Stimulated activated CD4-positive, alpha-beta T cell treated with anti-CD3 and anti-CD28 coated beads, Interleukin-1b, Interleukin-23, amount 100 ng/mL, for 48 hours (primary cell): ENCODE data around the gene TCF7L2.
A peak's percentile ranks its signal among the peaks of the same experiment; 100 is the strongest.

Experiments
- DNase-seq: peaks from one replicate; pipeline ENCODE4 v3.0.0-alpha.2; 2020

TCF7L2 gene

GRCh38 chr10:113000876-113001598 lies 51.0 kb downstream of the TCF7L2 start:
- DNase-seq, result no peak

GRCh38 chr10:113001599-113002448 lies 51.8 kb downstream of the TCF7L2 start:
- DNase-seq, result no peak

- DNase-seq, result no peak
These were observed 52.4 kb downstream of the TCF7L2 start for GRCh38 chr10:113002449-113002777.

DNA sequence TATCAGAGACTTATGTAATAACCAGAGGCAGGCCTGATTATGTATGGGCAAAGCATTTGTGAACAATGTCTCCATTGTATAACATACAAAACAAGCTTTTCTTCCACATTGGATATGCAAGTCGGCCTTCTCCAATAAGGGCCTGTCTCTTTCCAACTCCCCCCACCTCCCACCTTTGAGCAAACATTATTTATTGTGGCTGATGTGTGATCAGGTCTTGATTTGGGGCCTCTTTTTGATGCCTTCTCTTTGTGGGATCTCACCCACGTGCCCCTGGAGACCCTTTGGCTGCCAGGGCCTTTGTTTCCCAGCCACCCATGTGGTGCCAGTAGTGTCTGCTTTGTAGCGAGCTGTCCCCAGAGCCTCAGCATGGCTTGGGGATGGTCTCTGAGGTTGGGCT lies 53.0 kb downstream of the TCF7L2 start:
- no peak for DNase-seq

- no peak for DNase-seq
These were observed 54.1 kb downstream of the TCF7L2 start for GRCh38 chr10:113004069-113004618.

DNA sequence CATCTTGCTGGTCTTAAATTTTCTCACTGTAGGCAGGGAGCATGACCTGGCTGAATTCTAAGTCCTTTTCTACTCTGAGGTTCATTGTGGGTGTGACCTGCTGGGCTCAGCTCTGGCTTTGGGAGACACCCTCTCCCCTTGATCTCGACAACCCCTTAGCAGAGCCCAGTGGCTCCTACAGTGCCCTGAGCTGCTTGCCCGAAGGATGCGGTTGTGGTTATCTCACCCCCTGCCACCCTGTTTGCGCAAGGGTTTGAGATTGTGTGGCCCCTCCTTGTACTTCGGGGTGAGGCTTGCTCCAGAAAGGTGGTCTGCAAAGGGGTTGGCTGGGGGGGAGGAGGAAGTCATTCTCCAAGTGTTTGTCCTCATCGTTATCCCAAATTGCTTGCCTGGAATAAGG lies 55.3 kb downstream of the TCF7L2 start:
- no peak for DNase-seq

GRCh38 chr10:113006656-113007342 lies 56.8 kb downstream of the TCF7L2 start:
- no peak for DNase-seq

- peak; percentile 19 for DNase-seq
These were observed 57.3 kb downstream of the TCF7L2 start for GRCh38 chr10:113007343-113007771.

DNA sequence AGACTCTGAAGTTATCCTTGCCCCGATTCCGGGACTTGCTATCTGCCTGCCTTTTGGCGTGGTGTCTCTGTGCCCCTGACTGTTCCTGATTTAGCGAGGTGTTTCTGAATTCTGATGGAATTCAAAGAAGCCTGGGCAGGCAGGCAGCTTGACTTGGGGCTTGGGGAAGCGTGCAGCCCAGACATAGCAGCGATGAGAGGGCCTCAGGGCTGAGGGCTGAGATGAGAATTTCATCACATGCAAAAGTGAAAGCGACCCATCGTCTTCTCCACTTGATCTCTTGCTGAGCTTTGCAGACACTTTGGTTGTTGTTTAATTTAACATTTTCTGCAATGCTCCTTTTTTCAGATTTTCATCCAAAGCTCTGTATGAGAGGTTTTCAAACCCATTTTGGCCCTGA lies 57.8 kb downstream of the TCF7L2 start:
- DNase-seq, result no peak

- DNase-seq, result no peak
These were observed 61.7 kb downstream of the TCF7L2 start for GRCh38 chr10:113011592-113012374.

DNA sequence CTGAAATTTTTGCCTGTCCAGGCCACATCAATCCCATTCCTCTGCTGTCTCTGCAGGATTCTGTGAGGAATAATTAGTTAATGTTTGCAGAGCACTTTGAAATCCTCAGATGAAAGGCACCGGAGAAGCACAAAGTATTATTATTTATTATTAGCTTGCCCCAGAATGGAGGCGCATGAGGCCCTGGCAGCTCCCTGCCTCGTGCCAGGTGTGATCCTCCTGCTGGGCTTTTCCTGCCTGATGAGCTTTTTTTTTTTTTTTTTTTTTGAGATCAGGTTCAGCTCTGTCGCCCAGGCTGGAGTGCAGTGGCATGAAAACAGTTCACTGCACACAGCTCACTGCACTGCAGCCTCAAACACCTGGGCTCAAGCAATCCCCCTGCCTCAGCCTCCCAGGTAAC lies 65.2 kb downstream of the TCF7L2 start:
- no peak for DNase-seq

- DNase-seq, result no peak
These were observed 67.3 kb downstream of the TCF7L2 start for GRCh38 chr10:113017376-113017775.

DNA sequence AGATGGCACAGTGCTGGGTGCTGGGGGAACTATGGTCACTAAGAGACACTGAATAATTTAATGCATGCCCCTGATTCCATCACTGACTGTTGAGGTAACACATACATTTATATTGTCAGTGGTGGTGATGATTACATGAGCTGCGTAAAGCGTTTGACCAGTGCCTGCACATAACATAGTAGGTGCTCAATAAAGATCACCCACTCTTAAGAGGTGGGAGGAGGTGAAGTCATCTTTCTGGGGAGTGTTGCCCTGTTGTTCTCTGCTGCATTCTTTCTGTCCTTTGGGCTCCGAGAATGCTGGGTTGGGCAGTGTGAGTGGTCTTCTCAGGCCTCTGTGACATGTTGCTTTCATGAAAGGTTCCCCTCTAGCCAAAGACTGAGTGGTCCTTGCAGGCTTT lies 68.0 kb downstream of the TCF7L2 start:
- DNase-seq, result no peak

GRCh38 chr10:113019096-113019495 lies 69.0 kb downstream of the TCF7L2 start:
- DNase-seq, result no peak

DNA sequence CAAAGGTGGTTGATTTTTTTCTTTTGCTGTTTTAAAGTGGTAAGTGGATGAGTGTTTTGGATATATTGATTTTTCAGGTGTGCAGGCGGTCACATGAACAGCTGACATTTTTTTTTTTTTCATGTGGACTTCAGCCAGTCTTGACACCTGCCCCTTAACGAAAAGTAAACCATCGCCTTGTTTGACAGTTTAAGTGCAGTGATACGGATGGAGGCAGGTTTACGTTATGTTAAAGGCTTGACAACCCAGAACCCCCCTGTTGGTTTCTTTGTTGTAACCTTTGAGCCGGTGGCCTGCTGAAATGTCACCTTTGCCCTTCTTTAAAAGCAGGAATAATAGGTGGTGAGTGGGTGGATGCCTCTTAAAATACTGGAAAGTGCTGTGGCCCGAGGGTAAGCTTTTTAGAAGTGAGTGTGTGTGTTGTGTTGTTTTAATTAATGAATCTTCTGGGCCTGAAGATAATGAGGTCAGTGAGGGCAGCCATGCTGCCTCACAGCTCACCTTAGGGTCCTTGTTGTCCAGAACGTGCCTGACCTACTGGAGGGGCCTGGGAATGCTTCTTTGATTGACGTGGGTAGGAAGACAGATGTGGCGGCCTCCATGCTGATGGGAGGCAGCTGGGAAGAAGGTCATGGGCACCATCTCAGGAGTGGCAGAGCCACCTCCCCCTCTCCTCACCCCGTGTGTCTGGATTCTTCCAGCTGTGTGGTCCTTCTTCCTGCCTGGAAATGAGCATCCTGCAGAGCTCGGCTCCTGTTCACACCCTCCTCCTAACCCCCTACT lies 69.8 kb downstream of the TCF7L2 start:
- no peak for DNase-seq

GRCh38 chr10:113020475-113020753 lies 70.4 kb downstream of the TCF7L2 start:
- DNase-seq, result no peak

DNA sequence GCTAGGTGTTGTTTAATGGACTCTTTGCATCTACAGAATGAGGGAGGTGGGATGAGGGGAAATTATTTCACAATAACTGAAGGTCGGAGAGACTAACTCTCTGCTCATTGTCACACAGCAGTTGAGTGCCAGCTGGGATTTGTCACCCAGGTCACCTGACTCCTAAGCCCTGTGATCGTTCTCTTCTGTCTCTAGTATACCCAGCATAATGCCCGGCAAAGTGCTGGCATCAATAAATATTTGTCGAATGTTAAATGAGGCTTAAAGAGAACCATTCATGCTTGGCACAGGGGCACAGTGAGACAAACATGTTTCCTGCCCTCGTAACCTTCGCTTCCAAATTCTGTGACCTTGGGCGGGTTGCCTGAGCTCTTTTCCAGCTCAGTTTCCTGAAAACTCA lies 70.8 kb downstream of the TCF7L2 start:
- DNase-seq, result no peak

- no peak for DNase-seq
These were observed 71.4 kb downstream of the TCF7L2 start for GRCh38 chr10:113021268-113022040.

DNA sequence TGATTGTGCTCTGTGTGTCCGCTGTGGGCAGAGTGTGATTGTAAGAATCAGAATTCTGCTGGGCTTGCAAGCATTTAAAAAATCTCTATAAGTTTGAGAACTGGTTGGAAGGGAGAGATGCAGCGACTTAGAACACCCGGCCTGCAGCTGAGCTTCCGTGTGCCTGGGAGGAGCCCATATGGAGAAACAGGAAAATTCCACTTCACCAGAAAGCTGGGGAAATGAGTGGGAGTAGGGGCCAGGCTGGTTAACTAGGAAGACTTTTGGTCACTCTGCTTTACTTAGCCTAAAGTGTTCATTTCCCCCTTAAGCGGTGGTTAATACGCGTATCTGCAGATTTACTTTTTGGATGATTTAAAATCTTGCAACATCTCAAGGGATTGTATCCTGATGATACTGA lies 72.2 kb downstream of the TCF7L2 start:
- DNase-seq, result no peak

DNA sequence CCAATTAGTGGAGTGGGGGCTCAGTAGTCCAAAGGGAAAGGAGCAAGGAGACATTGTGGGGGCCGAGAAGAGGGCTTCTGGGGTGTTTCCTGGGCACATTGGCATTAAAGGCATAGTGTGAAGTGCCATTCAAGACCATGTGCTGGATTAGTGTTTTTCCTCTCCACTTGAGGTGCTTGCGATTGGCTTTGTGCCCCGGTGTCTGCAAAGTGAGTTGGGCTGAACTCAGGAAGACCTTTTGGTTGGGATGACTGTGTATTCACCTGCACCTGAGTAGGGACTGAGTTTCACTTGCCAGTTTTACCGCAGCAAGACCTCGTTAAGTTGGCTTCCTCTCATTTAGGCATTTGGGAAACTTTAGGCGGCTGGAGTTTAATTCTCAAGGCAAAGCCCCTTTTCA lies 73.0 kb downstream of the TCF7L2 start:
- no peak for DNase-seq

GRCh38 chr10:113024930-113025329 lies 74.9 kb downstream of the TCF7L2 start:
- DNase-seq, result no peak
